SK-N-MC (cell line): ENCODE results near the gene ABHD15.

ENCODE experiments used
- EZH2 ChIP-seq: fragments of 200-600 bp; sonication (generic); IDR thresholded peaks from one replicate; pipeline ENCODE4 v1.6.1; 2017; ENCODE audit warnings: antibody characterized with exemption
- POLR2AphosphoS5 ChIP-seq: IDR thresholded peaks from 2 replicates; pipeline ENCODE4 v1.6.1; 2012; ENCODE audit warnings: mild to moderate bottlenecking, low read depth, low read length, borderline replicate concordance

DNA sequence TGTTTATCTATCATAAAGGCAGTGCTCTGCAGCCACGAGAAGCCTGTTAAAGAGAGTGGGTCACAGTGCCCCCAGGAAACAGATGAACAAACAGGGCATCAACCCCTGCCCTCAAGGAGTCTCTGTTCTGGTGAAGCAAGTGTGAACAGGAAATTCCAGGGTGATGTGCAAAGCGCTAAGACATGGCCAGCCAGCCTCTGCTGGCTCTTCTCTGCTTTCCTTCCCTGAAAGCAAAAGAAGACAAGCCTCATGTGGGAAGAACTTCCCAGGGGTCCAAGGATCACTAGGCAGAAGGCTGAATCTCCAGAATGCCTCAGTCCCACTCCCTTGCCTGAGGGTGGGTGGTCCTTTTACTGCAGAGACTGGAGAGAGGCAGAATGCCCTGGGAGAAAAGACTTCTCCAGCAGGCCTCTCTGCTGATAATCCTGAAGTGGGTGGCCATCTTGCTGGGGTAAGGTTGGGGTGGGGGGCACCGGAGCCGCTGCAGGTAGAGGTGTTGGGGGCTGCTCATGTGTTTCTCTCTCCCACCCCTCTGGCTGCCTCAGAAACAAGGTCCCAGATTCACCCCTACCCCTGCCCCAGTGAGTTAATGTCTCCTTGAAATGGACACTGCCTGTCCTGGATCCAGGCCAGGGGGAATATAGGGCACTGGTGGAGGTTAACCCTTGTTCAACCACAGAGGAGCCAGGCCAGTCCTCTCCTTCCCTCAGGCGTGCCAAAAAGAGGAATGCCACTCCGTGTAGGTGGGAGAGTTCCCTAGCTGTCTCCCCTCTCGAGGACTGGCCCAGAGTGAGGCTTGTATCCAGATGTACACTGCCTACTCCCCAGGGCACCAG lies 28.5 kb upstream of the ABHD15 start:
- TF ChIP-seq EZH2: no peak
- TF ChIP-seq POLR2AphosphoS5: no peak
